Upper lobe of left lung (tissue), 4 donors: ENCODE measurements around the gene ZNF225.

Source experiments
- EP300 ChIP-seq, 4 donors: sonication (generic); formaldehyde crosslinking; IDR thresholded peaks; one replicate each; pipeline ENCODE4 v1.5.1; 2017; ENCODE audit warnings: antibody characterized with exemption in 4 of 4, control low read depth in 2 of 4
- POLR2AphosphoS5 ChIP-seq, 2 donors: sonication (generic); formaldehyde crosslinking; IDR thresholded peaks; one replicate each; pipeline ENCODE4 v1.5.1; 2017; ENCODE audit warnings: antibody characterized with exemption in 2 of 2
- TF ChIP-seq, protein P1 (sequence below), 6 experiments: fragments of 450-650 bp in 4 of 6; fragments of 200-600 bp in 2 of 6; sonication (generic) in 2 of 6; IDR thresholded peaks; one replicate each; pipeline ENCODE4 v1.5.1; 2016 to 2019; ENCODE audit warnings: antibody characterized with exemption in 6 of 6

DNA sequence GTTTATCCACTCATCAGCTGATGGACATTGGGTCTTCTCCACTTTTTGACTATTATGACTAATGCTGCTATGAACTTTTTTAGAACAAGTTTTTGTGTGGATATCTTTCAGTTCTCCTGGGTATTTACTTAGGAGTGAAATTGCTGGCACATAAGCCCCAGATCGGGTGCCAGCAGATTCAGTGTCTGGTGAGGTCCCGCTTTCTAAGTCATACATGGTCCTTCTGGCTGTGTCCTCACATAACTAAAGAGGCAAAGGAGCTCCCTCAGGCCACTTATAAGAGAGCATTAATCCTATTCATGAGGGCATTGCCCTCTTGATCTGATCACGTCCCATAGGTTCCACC lies 51.1 kb downstream of the ZNF225 start:
- TF ChIP-seq, protein P1, sequence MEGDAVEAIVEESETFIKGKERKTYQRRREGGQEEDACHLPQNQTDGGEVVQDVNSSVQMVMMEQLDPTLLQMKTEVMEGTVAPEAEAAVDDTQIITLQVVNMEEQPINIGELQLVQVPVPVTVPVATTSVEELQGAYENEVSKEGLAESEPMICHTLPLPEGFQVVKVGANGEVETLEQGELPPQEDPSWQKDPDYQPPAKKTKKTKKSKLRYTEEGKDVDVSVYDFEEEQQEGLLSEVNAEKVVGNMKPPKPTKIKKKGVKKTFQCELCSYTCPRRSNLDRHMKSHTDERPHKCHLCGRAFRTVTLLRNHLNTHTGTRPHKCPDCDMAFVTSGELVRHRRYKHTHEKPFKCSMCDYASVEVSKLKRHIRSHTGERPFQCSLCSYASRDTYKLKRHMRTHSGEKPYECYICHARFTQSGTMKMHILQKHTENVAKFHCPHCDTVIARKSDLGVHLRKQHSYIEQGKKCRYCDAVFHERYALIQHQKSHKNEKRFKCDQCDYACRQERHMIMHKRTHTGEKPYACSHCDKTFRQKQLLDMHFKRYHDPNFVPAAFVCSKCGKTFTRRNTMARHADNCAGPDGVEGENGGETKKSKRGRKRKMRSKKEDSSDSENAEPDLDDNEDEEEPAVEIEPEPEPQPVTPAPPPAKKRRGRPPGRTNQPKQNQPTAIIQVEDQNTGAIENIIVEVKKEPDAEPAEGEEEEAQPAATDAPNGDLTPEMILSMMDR (IDR thresholded peaks at IDR 0.05) = no peak
- TF ChIP-seq EP300 (IDR thresholded peaks at IDR 0.05) (no peak), POLR2AphosphoS5 (IDR thresholded peaks at IDR 0.05) (no peak)
